GM21528 (cell line): ENCODE data around the gene XXYLT1.
"Not testable (repeated sequence)": the region's sequence is repeated elsewhere in the genome, so short reads cannot be mapped to it uniquely, and the experiment has no call there.

Experiments used
- ATAC-seq: cut with Tn5 transposase; IDR thresholded peaks from one replicate; pipeline ENCODE4 v1.9.1; 2021; ENCODE audit warnings: mild to moderate bottlenecking, moderate library complexity; ENCODE audit not compliant: unreplicated experiment, low FRiP score

XXYLT1 gene

DNA sequence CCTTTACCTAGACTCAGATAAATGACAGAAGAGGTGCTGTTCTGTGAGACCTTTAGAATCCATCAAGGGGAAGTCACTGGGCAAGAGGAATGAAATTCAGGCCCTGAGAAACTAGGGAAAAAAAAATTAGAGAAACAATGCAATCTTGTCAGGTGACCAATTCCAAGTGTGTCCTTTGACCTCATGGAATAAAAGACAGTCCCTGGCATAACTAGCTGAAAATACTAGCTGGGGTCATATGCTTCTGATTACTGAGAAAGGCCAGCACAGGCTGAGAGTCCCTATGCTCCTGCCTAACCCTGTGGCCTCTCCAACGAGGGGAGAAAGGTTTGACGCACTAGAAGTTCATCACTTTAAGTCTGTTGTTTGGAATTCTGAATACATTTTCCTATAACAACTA is 167.3 kb downstream of the XXYLT1 start:
- ATAC-seq = no peak

GRCh38 chr3:195102609-195103467 is 168.1 kb downstream of the XXYLT1 start:
- no peak for ATAC-seq

DNA sequence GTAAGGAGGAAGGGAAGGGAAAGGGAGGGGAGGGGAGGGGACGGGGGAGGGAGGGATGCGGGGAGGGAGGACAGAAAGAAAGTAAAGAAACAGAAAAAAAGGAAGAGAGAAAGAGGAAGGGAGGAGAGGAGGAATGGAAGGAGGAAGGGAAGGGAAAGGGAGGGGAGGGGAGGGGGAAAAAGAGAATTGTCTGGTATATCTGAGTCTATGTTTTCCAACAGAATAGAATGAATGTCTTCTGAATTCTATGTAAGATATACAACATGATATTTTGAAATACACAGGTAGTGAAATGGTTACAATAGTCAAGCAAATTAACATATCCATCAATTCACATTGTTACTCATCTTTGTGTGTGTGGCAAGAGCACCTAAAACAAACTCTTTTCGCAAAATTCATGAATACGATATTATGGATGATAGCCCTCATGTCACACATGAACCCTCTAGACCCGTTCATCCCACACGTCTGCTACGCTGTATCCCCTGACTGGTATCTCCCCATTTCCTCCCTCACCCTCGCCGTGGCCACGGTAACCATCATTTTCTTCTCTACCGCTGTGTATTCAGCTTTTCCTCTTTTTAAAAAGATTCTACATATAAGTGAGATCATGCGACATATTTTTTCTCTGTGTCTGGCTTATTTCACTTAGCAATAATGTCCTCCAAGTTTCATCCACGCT is 168.9 kb downstream of the XXYLT1 start:
- ATAC-seq = no peak

GRCh38 chr3:195101001-195101583 is 169.9 kb downstream of the XXYLT1 start:
- no peak for ATAC-seq

- no peak for ATAC-seq
Measured at GRCh38 chr3:195099951-195100785, 170.8 kb downstream of the XXYLT1 start.

- ATAC-seq = no peak
Measured at GRCh38 chr3:195098741-195099525, 172.0 kb downstream of the XXYLT1 start.

DNA sequence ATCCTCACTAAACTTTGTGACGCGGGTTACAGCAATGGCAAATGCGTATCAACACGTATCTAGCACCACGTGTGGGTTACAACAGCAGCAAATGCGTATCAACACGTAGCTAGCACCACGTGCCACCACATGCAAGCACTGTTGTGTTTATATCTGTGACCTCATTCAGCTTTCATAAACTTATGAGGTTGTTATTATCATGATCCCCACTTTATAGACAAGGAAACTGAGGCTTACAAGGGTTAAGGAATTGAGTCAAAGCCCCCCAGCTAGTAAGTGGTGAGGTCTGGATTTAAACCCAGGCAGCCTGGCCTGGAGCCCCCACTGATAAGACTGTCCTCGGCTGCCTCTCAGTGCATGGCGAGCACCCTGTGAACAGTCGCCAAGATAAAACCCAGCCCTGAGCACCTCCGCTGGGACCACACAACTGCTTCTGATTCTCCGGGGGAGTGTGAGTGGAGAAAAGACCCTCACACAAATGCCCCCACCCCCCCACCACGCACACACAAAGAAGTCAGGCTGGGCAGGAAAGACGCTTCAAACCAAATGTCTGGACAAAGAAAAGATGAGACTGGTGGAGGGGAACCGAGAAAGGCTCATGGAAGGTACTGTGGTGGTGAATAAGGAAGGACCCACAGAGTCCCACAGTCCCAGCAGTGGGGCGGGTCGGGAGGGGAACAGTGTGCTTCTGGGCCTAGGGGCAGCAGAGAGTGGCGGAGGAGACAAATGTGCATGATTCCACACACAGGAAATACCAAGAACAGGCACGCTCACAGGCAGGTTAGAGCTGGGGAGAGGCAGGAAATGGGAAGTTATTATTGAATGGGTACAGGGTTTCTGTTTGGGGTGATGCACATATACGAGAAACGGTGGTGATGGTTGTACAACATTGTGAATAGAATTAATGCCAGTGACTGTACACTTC is 173.4 kb downstream of the XXYLT1 start:
- no peak for ATAC-seq

GRCh38 chr3:195096484-195097330 is 174.3 kb downstream of the XXYLT1 start:
- no peak for ATAC-seq

DNA sequence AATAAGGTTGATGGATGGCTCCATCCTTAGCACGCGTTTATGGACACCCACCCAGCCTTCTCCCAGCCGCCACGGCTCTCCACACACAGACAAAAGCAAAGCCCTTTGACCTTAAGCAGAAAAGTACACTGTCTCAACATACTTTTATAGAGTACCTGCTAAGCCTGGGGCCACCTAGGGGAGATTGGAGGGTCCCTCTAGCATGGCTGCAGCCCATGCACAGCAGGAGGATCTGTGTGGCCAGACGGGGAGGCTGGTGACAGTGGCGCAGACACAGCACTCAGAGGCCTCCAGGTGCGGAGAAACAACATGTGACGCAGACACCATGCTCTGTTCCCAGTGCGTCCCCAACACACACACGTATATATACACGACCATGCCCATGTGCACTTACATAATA is 174.9 kb downstream of the XXYLT1 start:
- no peak for ATAC-seq

GRCh38 chr3:195095704-195096036 is 175.3 kb downstream of the XXYLT1 start:
- ATAC-seq = no peak

DNA sequence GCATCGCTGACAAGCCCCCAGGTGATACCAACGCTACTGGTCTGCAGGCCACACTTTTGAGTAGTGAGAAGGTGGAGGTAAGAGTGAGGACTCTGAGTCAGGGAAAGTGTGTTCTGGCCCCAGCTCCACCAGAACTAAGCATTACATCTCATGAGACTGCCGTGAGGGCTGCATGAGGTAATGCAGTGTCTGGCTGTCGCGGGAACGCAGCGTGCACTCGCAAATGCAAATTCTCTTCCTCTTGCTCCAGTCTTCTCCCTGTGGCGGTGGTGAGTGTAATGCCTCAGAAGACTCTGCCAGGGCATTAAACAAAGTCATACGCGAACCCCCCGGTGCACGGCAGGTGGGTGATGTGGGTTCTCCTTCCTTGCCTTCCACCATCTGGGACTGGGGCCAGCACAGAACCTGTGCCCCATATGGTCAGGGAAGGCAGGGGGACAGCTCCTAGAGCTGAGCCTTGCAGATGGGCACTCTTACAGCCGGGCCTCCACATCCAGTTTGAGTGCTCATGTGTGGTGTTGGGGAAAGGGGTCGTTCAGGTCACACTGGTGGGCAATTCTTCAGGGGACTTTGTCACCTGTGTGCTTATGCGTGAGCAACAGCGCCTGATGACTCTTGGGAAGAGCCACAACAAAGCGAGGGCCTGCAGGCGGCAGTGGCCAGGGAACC is 175.8 kb downstream of the XXYLT1 start:
- peak; percentile 56 for ATAC-seq

DNA sequence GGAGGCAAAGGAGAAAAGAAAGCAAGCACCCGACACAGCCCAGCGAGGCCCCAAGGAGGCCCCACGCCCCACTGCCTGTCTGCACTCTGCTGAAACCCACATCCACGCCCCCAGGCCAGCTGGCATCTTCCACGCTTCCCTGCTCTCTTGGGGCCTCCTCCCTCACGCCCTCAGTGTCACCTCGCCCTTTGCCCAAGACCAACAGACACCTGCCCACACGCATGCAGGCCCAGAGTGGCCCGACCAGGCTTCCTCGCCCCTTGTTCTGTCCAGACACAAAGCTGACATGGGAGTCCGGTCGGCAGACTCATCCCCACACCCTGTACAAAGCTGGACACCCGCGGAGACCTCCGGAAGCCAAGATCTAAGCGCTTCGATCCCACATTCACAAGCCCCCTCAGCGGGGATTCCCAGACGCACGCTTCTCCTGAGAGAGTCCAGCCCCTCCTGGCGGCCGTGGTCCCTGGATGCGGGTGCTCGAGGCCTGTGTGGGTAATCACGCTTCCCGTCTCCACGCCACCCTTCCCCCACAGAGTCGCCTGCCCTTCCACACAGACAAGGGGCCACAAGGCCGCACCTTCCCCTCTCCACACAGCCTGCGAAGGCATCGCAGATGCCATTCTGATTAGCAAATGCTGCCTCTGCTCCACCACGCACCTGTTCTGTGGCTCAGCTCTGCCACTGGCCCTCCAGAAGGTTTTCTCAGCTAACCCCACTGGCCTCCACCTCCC is 176.6 kb downstream of the XXYLT1 start:
- peak; percentile 83 for ATAC-seq

- peak; percentile 38 for ATAC-seq
Measured at GRCh38 chr3:195093731-195094130, 177.2 kb downstream of the XXYLT1 start.

DNA sequence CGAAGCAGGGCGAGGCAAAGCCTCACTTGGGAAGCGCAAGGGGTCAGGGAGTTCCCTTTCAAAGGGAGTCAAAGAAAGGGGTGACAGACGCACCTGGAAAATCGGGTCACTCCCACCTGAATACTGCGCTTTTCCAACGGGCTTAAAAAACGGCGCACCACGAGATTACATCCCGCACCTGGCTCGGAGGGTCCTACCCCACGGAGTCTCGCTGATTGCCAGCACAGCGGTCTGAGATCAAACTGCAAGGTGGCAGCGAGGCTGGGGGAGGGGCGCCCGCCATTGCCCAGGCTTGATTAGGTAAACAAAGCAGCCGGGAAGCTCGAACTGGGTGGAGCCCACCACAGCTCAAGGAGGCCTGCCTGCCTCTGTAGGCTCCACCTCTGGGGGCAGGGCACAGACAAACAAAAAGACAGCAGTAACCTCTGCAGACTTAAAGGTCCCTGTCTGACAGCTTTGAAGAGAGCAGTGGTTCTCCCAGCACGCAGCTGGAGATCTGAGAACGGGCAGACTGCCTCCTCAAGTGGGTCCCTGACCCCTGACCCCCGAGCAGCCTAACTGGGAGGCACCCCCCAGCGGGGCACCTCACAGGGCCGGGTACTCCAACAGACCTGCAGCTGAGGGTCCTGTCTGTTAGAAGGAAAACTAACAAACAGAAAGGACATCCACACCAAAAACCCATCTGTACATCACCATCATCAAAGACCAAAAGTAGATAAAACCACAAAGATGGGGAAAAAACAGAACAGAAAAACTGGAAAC is 182.9 kb downstream of the XXYLT1 start:
- not testable (repeated sequence) for ATAC-seq

DNA sequence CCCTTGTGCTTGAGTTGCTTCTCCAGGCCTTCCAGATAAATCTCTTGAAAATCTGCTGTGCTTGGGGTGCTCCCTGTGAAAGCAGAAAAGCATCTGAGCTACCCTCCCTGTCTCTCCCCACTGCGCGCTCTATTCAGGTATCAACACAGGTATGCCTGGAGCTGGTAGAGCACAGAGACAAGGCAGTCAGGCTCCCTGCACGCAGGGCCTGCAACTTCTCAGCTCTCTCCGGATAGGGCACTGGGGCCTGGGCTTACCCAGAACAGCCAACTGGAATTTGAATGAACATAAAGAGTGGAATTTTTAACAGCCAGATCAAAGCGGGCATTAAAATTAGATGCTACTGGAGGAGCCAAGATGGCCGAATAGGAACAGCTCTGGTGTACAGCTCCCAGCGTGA is 183.6 kb downstream of the XXYLT1 start:
- no peak for ATAC-seq

GRCh38 chr3:195086885-195087284 is 184.1 kb downstream of the XXYLT1 start:
- ATAC-seq = no peak
